HG03108 (cell line): ENCODE results near the gene ACAP3.

Source experiments
- ATAC-seq: cut with Tn5 transposase; IDR thresholded peaks from one replicate; pipeline ENCODE4 v1.9.1; 2021; ENCODE audit warnings: moderate library complexity; ENCODE audit not compliant: unreplicated experiment

Gene ACAP3, protein sequence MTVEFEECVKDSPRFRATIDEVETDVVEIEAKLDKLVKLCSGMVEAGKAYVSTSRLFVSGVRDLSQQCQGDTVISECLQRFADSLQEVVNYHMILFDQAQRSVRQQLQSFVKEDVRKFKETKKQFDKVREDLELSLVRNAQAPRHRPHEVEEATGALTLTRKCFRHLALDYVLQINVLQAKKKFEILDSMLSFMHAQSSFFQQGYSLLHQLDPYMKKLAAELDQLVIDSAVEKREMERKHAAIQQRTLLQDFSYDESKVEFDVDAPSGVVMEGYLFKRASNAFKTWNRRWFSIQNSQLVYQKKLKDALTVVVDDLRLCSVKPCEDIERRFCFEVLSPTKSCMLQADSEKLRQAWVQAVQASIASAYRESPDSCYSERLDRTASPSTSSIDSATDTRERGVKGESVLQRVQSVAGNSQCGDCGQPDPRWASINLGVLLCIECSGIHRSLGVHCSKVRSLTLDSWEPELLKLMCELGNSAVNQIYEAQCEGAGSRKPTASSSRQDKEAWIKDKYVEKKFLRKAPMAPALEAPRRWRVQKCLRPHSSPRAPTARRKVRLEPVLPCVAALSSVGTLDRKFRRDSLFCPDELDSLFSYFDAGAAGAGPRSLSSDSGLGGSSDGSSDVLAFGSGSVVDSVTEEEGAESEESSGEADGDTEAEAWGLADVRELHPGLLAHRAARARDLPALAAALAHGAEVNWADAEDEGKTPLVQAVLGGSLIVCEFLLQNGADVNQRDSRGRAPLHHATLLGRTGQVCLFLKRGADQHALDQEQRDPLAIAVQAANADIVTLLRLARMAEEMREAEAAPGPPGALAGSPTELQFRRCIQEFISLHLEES

DNA sequence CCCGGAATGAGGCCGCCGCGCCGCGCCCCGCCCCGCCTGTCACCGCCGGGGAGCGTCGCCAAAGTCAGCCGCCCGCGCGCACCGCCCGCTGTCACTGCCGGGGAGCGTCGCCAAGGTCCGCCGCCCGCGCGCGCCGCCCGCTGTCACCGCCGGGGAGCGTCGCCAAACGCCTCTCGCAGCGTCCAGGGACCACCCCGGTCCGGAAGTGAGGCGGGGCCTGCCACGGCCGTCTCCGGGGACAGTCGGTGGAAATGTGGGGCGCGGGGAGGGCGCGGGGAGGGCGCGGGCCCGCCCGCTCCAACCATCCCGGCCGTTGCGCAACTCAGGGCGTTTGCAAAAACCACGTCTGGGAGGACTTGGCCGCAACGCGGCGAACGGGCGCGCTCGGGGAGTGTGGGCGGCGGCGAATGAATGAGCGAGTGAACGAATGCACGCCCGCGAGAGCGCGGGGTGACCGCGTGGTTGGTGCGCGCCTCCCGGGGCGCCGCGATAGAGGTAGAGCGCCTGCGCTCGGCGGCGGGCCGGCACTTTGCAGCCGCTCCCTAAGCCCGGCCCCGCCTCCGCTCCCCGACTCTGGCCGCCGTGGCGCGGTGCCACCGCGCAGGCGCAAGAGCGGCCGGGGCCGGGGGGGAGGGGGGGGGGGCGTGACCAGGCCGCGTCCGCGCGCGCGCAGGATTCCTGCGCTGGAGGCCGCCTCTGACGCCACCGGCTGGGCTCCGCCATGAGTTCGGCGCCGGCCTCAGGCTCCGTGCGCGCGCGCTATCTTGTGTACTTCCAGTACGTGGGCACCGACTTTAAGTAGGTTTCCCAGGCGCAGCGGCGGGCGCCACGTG is at the start of gene ACAP3, which contains the start of gene PUSL1:
Gene ACAP3 (minus strand): TSS at position 8 of the 833 bp plus-strand sequence. CDS start 115 bp downstream, outside the sequence.
Gene PUSL1 (plus strand): TSS at position 675 of the 833 bp plus-strand sequence. CDS start 47 bp downstream, at position 722.
- peak; percentile 49 for ATAC-seq

DNA sequence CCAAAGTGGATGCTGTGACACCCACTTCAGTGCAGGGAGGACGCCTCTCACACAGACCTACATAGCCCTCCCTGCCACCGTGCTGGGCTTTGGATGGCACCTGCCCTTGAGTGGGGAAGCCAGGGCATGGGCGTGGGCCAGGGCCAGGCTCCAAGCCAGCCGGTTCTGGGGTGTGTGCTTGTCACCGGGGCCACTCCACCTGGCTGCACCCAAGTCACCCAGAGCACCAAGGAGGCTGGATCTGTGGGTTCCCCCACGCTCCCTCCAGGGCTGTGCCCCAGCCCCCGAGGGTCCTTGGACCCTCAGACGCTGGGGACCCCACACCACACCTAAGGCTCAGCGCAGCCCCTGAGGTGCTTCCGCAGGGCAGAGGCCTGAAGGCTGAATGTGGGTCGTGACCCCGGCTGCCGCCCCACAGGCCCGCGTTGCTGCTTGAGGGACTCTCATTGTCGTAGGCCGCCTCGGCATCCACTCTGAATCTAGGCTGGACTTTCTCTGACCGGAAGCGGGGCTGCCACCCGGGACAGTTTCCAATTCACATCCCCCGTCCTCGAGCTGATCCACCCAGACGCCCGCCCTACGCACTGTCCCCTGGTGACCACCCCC is 49.2 kb upstream of the ACAP3 start:
- no peak for ATAC-seq

DNA sequence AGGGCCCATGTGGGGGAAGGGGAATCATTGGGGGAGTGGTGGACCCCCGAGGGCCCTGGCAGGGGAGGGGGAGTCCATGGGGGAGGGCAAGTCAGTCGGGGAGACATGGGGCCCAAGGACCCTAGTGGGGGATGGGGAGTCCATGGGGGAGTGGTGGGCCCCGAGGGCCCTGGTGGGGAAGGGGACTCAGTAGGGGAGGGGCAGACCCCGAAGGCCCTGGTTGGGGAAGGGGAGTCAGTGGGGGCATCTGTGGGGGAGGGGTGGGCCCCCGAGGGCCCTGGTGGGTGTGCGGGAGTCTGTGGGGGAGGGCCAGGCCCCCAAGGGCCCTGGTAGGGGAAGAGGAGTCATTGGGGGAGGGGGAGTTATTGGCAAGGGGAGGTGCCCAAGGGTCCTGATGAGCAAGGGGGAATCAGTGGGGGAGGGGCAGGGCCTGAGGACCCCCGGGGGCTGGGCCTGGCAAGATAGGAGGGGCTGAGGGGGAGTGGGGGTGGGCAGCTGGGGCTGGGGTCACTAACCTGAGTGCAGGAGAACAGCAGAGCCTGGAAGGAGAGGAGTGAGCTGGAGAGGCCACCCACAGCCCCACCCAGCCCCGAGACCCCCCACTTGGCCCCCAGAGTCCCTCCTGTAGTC is 48.6 kb upstream of the ACAP3 start:
- ATAC-seq: no peak

DNA sequence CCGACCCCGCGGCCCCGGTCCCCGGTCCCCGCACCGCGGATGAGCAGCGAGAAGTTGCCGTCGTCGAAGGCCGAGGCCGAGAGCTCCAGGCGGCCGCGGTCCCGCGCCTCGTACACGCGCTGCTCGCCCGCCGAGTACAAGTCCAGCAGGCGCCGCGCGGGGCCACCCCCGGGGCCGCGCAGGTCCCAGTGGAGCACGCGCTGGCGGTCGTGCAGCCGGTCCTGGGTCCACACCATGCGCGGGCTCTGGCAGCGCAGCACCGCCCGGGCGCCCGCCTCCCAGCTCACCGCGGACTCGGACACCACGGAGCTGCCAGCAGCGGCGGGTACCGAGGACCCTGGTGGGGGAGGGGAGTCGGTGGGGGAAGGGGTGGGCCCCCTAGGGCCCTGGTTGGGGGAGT is 47.7 kb upstream of the ACAP3 start:
- no peak for ATAC-seq

DNA sequence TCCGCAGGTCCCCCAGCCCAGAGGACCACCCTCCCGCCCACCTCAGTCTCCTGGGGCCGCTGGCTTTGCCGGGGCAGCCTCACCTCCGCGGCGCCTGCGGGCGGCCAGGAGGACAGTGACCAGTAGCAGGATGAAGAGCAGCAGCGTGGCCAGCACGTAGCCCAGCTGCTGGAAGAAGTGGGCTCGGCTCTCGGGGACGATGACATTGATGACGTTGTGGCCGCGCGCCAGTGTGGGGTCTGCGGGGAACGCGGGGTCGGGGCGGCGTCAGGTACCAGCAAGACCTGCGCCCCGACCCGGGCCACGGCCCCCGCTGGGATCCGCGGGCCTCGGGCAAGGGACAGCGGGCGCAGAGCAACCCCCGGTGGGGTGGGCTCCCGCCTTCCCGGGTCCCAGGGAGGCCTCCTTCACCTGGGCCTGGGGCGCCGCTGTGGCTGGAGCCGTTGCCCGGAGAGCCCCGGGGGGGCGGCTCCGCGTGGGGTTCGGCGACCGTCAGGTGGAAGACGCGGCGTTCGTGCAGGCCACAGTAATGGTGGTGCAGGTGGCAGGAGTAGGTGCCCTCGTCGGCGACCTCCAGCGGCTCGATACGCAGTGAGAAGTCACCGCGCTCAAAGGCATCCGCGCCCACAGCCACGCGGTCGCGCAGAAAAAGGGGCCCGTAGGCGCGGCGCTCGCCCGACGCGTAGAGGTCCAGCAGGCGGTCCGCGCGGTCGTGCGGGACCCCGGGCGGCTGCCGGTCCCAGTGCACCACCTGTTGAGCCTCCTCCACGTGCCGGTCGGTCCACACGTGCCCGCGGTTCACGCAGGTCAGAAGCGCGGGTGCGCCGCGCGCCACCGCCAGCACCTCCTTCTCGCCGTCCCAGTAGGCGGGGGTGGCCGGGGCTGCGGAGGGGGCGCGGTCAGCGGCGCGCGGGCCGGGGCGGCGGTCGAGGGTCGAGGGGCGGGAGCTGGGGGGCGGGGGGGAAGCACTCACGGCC is 46.8 kb upstream of the ACAP3 start:
- ATAC-seq: no peak

DNA sequence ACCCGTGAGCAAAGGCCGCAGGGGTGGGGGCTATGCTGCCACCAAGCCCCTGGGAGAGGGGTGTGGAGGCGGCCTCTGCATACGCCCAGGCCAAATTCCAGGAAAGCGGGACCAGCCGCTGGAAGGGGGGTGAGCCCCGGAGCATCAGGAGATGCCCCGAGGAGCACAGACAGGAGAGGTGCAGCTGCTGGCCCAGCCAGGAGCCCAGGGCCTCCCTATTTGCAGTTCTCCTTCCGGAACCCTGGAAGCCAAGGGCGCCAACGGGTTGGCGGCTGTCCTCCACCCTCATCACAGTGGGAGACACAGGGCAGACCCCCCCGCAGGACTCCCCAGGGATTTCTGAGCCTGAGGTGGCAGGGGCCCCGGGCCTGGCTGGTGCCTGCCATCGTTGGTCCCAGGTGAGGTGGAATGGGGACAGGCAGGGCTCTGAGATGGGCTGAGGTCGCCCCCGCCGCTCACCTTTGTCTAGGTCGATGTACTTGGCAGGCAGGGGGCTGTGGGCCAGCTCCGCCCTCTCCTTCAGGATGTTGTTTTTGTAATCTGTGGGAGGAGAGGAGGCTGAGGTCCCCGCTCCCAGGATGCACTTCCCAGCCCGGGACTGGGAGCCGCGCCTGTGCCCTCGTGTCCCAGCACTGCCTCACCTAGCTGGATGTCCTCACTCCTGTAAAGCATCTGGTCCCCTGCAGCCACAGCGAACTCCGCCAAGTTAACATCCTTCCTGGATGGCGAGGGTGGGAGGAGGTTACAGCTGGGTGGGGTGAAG is 45.8 kb upstream of the ACAP3 start:
- no peak for ATAC-seq

DNA sequence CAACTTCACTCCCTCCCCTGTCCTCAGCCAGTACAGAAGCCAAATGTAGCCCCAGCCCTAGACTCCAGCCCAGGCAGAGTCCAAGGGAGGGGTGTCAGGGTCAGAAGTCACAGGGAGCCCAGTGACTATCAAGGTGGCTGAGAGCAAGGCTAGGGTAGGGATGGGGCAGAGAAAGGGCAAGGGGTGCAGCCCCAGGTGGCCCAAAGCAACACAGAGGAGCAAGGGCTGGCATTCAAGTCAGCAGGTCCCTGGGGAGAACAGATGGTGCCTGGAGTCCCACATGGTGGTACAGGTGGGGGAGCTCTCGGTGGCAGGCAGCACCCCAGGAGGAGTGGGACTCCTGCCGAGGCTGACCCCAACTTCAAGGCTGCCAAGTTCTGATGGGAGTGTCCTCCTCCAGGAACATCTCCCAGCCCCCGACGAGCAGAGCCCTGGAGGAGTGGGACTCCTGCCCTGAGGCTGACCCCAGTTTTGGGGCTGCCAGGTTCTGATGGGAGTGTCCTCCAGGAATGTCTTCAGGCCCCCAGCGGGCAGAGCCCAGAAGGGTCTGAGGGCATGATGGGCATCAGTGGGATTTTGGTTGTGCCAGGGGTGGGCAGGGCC is 45.2 kb upstream of the ACAP3 start:
- no peak for ATAC-seq

DNA sequence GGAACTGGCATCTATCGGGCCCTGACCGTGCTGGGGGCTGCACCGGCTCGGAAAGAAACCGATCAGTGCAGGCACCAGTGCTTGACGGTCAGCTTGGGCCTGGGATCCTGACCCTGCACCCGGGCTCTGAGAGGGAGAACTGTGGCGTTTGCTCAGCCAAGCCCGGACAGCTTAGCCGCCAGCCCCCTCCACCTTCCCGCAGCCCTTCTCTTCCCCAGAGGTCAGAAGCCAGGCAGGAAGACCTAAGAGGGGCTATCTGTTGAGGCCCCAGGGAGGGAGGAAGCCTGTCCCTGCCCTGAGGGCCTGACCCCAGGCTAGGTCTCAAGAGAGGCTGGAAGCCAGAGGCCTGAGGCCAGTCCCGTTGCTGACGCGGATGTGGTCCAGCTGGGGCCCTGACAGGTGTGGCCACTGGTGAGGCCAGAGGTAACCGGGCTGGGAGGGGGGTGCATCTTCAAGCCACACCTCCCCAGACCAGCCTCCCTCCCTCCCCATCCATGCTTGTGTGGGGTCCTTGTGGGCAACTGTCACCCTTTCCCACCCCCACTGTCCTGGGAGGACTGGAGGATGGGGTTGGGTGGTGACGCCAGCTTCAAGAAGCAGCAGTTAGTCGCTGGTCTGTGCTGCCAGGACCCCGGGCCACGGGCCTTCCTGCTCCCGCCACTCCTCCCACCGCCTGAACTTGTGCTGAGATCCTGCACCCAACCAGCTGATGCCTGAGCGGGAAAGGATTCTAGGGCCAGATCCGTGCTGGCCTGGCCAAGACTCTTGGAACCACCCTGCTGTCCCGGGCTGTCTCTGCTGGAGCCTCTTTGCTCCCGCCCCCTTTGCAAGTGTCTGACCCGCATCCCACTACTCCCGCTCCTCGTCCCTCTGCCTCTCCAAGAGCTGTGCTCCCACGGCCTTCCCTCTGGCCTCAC is 44.0 kb upstream of the ACAP3 start:
- ATAC-seq: no peak

DNA sequence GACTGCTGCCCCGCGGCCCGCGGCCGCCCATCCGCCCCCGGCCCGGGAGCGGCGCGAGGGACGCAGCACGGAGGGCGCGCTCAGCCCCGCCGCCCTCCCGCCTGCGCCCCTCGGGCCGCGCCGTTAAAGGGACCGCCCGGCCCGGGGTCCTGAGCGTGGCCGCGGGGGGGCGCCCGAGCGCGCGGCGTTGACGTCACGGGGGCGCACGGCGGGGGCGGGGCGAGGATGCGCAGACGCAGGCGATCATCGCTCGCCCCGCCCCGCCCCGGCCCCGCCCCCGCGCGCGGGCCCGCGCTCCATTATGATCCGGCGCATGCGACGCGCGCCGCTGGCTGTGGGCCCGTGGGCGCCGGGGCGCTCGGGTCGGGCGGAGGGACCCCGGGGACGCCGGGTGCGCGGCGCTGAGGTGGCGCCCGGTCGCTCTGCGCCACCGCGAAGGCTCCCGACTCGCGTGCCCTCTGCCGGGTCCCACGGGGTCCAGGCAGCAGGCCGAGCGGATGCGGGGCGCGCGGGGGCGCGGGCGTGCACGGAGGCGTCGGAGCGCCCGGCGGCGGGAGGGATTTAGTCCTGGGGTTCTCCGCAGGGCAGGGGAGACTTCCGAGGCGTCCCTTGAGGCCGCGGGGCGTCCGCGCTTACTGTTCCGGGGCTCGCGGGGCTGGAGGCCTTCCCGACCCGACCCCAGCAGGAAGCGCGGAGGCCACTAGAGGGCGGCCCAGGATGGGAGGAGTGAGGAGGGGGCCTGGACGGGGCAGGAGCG is 41.7 kb upstream of the ACAP3 start, which contains the start of gene DVL1:
Gene DVL1 (minus strand): TSS at position 163 of the 757 bp plus-strand sequence. CDS start 353 bp downstream, outside the sequence.
- ATAC-seq: peak; percentile 52

DNA sequence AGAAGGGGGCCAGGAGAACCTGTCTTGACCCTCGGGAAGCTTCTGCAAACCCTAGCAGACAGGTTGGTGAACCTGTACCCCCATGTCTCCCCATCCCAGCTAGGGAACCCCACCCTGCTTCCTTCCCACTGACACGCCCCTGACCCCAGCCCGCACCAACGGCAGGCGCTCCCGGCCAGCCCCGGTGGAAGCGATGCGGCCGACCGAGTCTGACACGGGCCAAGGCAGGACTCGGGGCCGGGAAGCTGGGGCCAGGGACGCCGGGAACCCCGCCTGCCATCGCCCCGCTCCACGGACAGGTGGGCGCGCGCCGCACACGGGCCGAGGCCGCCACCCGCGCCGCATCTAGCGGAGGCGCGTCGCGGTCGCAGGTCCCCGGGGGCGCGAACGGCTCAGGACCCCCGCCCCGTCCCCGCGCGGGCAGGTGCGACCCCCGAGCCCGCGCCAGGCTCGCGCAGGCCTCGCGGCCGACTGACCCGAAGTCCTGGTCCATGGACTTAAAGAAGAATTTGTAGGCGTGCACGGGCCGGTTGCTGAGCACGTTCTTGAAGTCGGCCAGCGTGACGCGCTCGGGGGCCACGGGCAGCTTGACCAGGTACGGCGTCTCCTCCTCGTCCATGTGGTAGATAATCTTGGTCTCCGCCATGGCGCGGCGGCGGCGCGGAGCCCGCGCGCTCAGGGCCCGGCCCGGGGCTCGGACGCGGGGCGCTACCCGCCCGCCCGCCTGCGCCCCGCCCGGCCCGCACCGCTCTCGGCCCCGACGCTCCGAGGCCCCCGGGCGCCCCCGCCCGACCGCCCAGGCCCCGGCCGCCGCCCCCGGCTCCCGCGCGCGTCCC is 40.9 kb upstream of the ACAP3 start:
- ATAC-seq: peak; percentile 25

DNA sequence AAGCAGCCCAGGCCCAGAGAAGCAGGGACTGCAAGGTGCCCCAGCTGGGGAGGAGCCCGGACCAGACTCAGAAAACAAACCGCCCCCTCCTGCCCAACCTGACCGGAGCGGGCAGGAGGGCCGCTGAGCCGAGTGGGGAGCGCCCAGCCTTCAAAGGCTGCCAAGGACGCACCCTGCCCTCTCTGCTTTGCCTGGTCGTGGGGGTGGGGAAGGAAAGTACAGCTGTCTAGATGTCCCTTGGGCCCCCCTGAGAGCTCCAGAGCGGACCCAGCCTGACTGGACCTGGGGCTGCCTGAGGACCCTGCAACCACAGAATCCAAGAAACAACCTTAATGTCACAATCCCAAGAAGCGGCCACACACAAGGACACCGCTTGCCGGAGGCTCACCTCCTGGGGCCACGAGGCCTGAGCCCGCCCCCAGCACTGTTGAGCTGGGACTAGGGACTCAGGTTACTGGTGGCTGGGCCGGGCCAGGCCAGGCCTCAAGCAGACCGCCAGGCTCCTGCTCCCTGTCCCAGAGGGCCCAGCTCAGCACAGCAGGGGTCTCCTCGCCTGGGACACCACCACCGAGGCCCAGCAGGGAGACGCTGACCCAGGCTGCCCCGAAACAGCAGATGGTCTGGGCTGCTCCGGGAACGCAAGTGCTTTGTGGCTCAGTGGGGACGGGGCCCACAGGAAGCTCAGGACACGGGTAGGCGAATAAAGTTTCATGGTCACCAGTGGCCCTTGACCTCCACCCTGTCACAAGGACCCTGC is 40.1 kb upstream of the ACAP3 start:
- no peak for ATAC-seq

DNA sequence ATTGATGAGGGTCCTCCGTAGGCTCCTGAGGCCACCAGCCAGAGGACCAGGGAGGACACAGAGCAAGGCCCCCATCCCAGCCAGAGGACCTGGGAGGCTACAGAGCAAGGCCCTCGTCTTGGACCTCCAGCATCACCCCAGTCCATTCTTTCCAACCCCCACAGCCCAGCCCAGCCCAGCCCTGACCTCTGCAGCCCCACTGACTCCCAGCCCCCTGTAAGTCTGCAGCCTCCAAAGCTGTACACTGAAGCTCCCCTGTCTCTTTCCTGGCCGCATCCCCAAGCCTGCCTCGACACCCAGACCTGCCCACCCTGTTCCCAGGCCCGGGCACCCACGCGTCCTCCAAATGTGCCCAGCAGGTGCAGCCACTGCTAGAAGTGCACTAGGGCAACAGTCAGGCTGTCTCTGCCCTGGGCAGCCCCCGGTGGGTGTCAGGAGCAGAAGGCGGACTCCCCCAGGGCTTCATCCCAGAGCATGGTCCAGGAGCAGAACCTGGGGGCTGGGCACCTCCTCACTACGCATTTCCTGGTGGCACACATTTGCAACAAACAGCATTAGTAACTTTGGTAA is 39.4 kb upstream of the ACAP3 start:
- ATAC-seq: no peak

DNA sequence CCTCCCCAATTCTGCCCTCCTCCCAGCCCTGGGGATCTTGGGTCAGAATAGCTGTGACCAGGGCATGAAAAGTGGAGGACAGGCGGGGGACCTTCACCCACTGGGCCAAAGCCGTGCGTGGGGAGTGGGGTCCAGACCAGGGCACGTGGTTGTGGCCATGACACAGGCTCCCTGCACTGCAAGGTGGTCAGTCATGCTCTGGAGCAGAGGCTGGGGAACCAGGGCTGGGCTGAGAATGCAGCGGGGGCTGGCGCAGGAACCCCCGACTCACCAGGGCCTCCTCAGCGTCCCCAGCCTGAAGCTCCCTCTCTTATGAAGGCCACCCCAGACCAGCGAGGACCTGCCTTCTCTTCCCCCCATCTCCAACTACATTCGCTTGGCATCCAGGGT is 38.8 kb upstream of the ACAP3 start:
- ATAC-seq: no peak
